ENCODE measurements around the gene THAP8. TPM values are rescaled to one million over a fixed set of nuclear protein-coding genes. Genes with fewer than 3 reads are reported as not detected.
"Not testable (repeated sequence)": the region's sequence is repeated elsewhere in the genome, so short reads cannot be mapped to it uniquely, and the experiment has no call there.

THAP8 gene
- total and polyA plus RNA-seq, 5 donors from 2014 or later: 2.9 to 8.2 (median 6.3) TPM

DNA sequence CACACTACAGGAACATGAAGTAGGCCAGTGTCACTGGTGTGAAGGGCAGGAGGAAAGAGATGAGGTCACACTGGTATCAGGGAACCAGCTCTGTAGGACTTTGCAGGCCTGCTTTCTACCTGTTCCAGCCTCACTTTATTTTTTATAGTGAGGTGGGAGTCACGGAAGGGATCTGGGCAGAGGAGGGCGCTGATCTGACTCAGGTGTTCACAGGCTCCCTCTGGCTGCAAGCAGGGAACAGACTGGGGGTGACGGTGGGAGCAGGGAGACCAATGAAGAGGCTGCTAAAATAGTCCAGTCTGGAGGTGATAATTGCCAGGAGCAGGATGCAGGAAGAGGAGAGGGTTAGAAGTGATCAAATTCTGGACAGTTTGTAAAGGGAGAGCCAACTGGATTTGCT, 2.8 kb downstream of the THAP8 start:
- Histone ChIP-seq H3K4me1 (ENCODE audit: control insufficient read depth, insufficient read depth, low read length, poor library complexity, severe bottlenecking) (peaks cover 16% of the 10 kb centered on the region), H3K9me3 (ENCODE audit: control insufficient read depth in 2 of 2, low read length in 2 of 2) (no peaks in the 10 kb centered on the region), H3K4me3 (ENCODE audit: low read depth, low read length) (no peak overlapping the region), H3K27me3 (ENCODE audit: control insufficient read depth, insufficient read depth, low read length) (no peaks in the 10 kb centered on the region), H3K27ac (ENCODE audit: insufficient read depth, low read length, poor library complexity, severe bottlenecking) (no peak overlapping the region), H3K36me3 (ENCODE audit: control insufficient read depth, insufficient read depth, low read length) (no peaks in the 10 kb centered on the region)
- ATAC-seq (ENCODE audit: low read depth in 2 of 2): no peak
- Mint-ChIP-seq H3K27me3 (peaks cover 4% of the 10 kb centered on the region), H3K4me1 (peaks cover 4 to 37% (median 26%) of the 10 kb centered on the region in 4 donors), H3K9me3 (no peaks in the 10 kb centered on the region), H3K36me3 (peaks cover 8% of the 10 kb centered on the region), H3K4me3 (peak overlapping the region in 3 of 4 donors; percentile 54 to 91 (median 74)), H3K27ac (peak overlapping the region in 2 of 3 donors; percentile 70 to 78)
- no peak for DNase-seq

DNA sequence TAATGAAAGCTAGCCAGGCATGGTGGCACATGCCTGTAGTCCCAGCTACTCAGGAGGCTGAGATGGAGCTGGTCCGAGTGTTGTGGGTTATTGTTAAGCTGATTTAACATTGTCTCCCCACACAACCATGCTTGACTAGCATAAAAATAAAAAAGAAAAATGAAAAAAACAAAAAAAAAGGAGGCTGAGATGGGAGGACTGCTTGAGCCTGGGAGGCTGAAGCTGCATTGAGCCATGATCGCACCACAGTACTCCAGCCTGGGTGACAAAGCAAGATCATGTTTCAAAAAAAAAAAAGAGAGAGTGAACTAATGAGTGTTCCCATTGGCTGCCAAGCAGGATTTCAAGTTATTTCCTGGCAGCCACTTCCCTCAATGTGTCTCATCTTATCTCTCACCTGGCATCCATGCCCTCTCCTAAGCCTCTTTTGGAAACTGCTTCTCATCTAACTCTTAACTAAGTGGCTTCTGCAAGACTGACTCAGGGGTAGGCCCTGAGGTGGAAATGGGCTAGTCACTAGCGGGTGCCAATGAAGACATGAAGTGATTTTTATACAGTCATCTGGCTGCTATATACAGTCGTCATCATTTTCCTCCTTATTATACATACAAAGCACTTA, 4.9 kb downstream of the THAP8 start:
- Histone ChIP-seq H3K27me3 (ENCODE audit: control insufficient read depth, insufficient read depth, low read length) (no peaks in the 10 kb centered on the region), H3K4me1 (ENCODE audit: control insufficient read depth, insufficient read depth, low read length, poor library complexity, severe bottlenecking) (peaks cover 7% of the 10 kb centered on the region), H3K27ac (ENCODE audit: insufficient read depth, low read length, poor library complexity, severe bottlenecking) (no peak overlapping the region), H3K36me3 (ENCODE audit: control insufficient read depth, insufficient read depth, low read length) (no peaks in the 10 kb centered on the region), H3K4me3 (ENCODE audit: low read depth, low read length) (no peak overlapping the region), H3K9me3 (ENCODE audit: control insufficient read depth in 2 of 2, low read length in 2 of 2) (no peaks in the 10 kb centered on the region)
- ATAC-seq (ENCODE audit: low read depth in 2 of 2) (no peak), DNase-seq (no peak)
- Mint-ChIP-seq H3K27ac (no peak overlapping the region), H3K4me1 (peaks cover 0 to 30% (median 22%) of the 10 kb centered on the region in 4 donors), H3K36me3 (peaks cover 14% of the 10 kb centered on the region), H3K4me3 (peak overlapping the region in 1 of 4 donors; percentile 45), H3K9me3 (no peaks in the 10 kb centered on the region), H3K27me3 (no peaks in the 10 kb centered on the region)

DNA sequence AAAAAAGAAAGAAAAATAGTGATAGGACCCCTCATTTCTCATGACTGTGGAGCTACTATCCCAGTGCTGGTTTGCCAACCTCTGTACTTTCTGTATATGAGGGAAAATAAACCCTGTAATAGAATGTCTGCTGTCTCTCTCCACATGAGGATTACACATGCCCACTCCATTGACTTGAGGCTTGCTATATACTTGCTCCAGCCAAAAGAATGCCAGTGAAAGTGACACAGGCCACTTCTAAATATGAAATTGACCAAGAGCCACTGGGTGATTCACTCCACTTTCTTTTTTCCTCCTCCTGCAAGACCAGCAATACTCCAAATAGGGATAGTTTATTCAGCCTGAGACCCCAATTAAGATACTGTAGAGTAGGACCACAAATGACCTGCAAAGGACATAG, 6.2 kb downstream of the THAP8 start:
- DNase-seq (no peak), ATAC-seq (ENCODE audit: low read depth in 2 of 2) (no peak)
- Mint-ChIP-seq H3K27ac (no peak overlapping the region), H3K9me3 (no peaks in the 10 kb centered on the region), H3K4me3 (peak overlapping the region in 1 of 4 donors; percentile 45), H3K27me3 (no peaks in the 10 kb centered on the region), H3K4me1 (peaks cover 0 to 26% (median 18%) of the 10 kb centered on the region in 4 donors), H3K36me3 (peaks cover 18% of the 10 kb centered on the region)
- no peak overlapping the region for H3K27ac ChIP-seq (ENCODE audit: insufficient read depth, low read length, poor library complexity, severe bottlenecking)
- H3K36me3 ChIP-seq (ENCODE audit: control insufficient read depth, insufficient read depth, low read length): no peaks in the 10 kb centered on the region
- no peak overlapping the region for H3K4me3 ChIP-seq (ENCODE audit: low read depth, low read length)
- H3K27me3 ChIP-seq (ENCODE audit: control insufficient read depth, insufficient read depth, low read length): no peaks in the 10 kb centered on the region
- H3K4me1 ChIP-seq (ENCODE audit: control insufficient read depth, insufficient read depth, low read length, poor library complexity, severe bottlenecking): no peaks in the 10 kb centered on the region
- no peaks in the 10 kb centered on the region for H3K9me3 ChIP-seq (ENCODE audit: control insufficient read depth in 2 of 2, low read length in 2 of 2)

DNA sequence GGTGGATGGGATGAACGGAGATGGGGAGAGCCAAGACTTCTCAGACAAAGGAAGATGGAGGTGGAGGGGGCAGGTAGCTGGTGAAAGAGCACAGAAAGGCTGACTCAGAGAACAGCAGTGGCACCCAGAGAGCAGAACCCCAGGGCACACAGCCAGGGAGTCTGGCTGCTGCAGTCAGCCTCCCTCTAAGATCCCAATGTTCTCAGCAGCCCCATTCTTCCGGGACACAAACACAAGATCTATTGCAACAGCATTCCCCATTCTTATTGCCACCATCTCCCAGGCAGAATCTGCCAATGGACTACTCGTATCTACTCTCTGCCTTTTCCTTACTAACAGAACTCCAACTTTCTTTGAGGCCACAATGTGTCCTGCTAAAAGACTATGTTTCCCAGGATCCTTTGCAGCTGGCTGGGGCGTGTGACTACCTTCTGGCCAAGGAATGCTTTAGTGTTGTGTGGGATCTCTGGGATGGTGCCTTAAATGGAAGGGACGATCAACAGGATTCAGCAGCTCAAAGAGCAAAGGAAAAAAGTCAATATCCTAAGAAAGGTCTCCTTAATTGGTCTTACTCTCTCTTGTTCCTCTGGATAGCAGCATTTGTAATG, 7.5 kb downstream of the THAP8 start:
- Histone ChIP-seq H3K4me3 (ENCODE audit: low read depth, low read length) (no peak overlapping the region), H3K36me3 (ENCODE audit: control insufficient read depth, insufficient read depth, low read length) (no peaks in the 10 kb centered on the region), H3K9me3 (ENCODE audit: control insufficient read depth in 2 of 2, low read length in 2 of 2) (no peaks in the 10 kb centered on the region), H3K27me3 (ENCODE audit: control insufficient read depth, insufficient read depth, low read length) (no peaks in the 10 kb centered on the region), H3K4me1 (ENCODE audit: control insufficient read depth, insufficient read depth, low read length, poor library complexity, severe bottlenecking) (no peaks in the 10 kb centered on the region), H3K27ac (ENCODE audit: insufficient read depth, low read length, poor library complexity, severe bottlenecking) (no peak overlapping the region)
- Mint-ChIP-seq H3K27ac (peak overlapping the region in 1 of 3 donors; percentile 33), H3K4me3 (no peak overlapping the region), H3K4me1 (peaks cover 0 to 28% (median 15%) of the 10 kb centered on the region in 4 donors), H3K27me3 (no peaks in the 10 kb centered on the region), H3K9me3 (no peaks in the 10 kb centered on the region), H3K36me3 (peaks cover 18% of the 10 kb centered on the region)
- ATAC-seq (ENCODE audit: low read depth in 2 of 2) (no peak), DNase-seq (no peak)

DNA sequence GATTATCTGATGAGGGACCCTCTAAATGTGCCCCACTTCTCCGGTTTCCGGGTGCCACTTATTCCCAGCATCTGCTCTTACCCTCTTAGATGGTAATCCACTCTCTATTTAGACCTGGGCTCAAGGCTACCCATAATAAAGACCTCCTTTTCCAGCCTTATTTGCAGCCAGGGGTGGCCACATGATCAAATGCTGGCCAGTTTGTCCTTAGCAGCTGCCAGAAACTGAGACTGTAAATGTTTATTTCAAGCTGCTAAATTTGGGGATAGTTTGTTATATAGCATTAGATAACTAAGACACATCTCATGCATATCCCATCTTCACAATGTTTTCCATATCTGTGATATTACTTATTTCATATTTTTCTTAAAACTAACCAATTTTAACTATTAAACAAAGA, 10.1 kb downstream of the THAP8 start:
- Mint-ChIP-seq H3K4me3 (no peak overlapping the region), H3K36me3 (peaks cover 17% of the 10 kb centered on the region), H3K27ac (no peak overlapping the region), H3K9me3 (no peaks in the 10 kb centered on the region), H3K27me3 (no peaks in the 10 kb centered on the region), H3K4me1 (peaks cover 0 to 17% (median 6%) of the 10 kb centered on the region in 4 donors)
- no peak for DNase-seq
- Histone ChIP-seq H3K36me3 (ENCODE audit: control insufficient read depth, insufficient read depth, low read length) (no peaks in the 10 kb centered on the region), H3K9me3 (ENCODE audit: control insufficient read depth in 2 of 2, low read length in 2 of 2) (no peaks in the 10 kb centered on the region), H3K27me3 (ENCODE audit: control insufficient read depth, insufficient read depth, low read length) (no peaks in the 10 kb centered on the region), H3K27ac (ENCODE audit: insufficient read depth, low read length, poor library complexity, severe bottlenecking) (no peak overlapping the region), H3K4me1 (ENCODE audit: control insufficient read depth, insufficient read depth, low read length, poor library complexity, severe bottlenecking) (no peaks in the 10 kb centered on the region), H3K4me3 (ENCODE audit: low read depth, low read length) (no peak overlapping the region)
- no peak for ATAC-seq (ENCODE audit: low read depth in 2 of 2)

DNA sequence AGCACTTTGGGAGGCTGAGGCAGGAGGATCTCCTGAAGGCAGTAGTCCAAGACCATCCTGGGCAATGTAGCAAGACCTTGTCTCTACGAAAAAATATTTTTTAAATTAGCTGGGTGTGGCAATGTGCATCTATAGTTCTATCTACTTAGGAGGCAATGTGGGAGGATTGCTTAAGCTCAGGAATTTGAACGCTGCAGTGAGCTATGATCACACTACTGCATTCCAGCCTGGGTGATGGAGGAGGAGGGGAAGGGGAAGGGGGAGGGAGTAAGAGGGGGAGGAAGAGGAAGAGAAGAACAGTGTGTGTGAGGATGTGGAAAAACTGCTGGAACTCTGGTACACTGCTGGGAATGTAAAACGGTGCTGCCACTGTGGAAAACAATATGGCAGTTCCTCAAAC, 12.3 kb downstream of the THAP8 start:
- Histone ChIP-seq H3K9me3 (ENCODE audit: control insufficient read depth in 2 of 2, low read length in 2 of 2) (no peaks in the 10 kb centered on the region), H3K36me3 (ENCODE audit: control insufficient read depth, insufficient read depth, low read length) (no peaks in the 10 kb centered on the region), H3K4me3 (ENCODE audit: low read depth, low read length) (no peak overlapping the region), H3K4me1 (ENCODE audit: control insufficient read depth, insufficient read depth, low read length, poor library complexity, severe bottlenecking) (no peaks in the 10 kb centered on the region), H3K27ac (ENCODE audit: insufficient read depth, low read length, poor library complexity, severe bottlenecking) (no peak overlapping the region), H3K27me3 (ENCODE audit: control insufficient read depth, insufficient read depth, low read length) (no peaks in the 10 kb centered on the region)
- DNase-seq: no peak
- Mint-ChIP-seq H3K27ac (no peak overlapping the region), H3K4me1 (peaks cover 0 to 15% (median 8%) of the 10 kb centered on the region in 4 donors), H3K4me3 (no peak overlapping the region), H3K27me3 (no peaks in the 10 kb centered on the region), H3K36me3 (peaks cover 17% of the 10 kb centered on the region), H3K9me3 (no peaks in the 10 kb centered on the region)
- ATAC-seq (ENCODE audit: low read depth in 2 of 2): no peak

DNA sequence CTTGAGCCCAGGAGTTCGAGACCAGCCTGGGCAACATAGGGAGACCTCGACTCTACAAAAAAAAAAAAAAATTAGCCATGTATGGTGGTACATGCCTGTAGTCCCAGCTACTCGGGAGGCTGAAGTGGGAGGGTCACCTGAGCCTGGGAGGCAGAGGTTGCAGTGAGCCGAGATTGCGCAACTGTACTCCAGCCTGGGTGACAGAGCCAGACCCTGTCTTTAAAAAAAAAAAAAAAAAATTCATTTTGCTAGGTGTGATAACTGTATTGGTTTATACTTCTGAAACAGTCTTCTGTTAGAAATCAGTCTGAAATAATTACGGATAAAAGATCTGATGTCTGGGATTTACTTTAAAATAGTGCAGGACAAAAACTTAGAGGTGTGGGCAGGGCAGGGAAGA, 13.0 kb downstream of the THAP8 start:
- H3K4me1 ChIP-seq (ENCODE audit: control insufficient read depth, insufficient read depth, low read length, poor library complexity, severe bottlenecking); H3K9me3 Mint-ChIP-seq; H3K27me3 ChIP-seq (ENCODE audit: control insufficient read depth, insufficient read depth, low read length); H3K4me3 Mint-ChIP-seq; ATAC-seq (ENCODE audit: low read depth in 2 of 2); H3K27me3 Mint-ChIP-seq; DNase-seq; H3K27ac Mint-ChIP-seq; H3K4me3 ChIP-seq (ENCODE audit: low read depth, low read length); H3K9me3 ChIP-seq (ENCODE audit: control insufficient read depth in 2 of 2, low read length in 2 of 2); H3K36me3 ChIP-seq (ENCODE audit: control insufficient read depth, insufficient read depth, low read length); H3K27ac ChIP-seq (ENCODE audit: insufficient read depth, low read length, poor library complexity, severe bottlenecking): not testable (repeated sequence)
- Mint-ChIP-seq H3K36me3 (peaks cover 12% of the 10 kb centered on the region), H3K4me1 (peaks cover 0 to 12% (median 4%) of the 10 kb centered on the region in 4 donors)

DNA sequence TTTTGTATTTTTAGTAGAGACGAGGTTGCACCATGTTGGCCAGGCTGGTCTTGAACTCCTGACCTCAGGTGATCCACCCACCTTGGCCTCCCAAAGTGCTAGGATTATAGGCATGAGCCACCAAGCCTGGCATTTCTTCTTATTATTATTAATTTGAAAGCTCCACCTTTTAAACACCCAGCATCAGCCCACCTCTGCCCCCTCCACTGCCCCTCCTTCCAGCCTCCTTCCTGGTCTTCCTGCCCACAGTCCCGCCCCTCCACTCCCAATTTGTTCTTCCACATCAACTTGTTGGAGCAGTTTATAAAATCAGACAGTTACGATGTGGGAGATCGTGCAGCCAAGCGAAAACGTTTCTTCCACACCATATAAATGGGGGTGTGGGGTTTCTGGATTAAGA, 13.6 kb downstream of the THAP8 start:
- peak overlapping the region in 1 of 4 donors; percentile 10 for H3K4me3 Mint-ChIP-seq
- ATAC-seq (ENCODE audit: low read depth in 2 of 2): no peak
- H3K4me3 ChIP-seq (ENCODE audit: low read depth, low read length): no peak overlapping the region
- peaks cover 12% of the 10 kb centered on the region for H3K36me3 Mint-ChIP-seq
- H3K27ac Mint-ChIP-seq: no peak overlapping the region
- no peaks in the 10 kb centered on the region for H3K36me3 ChIP-seq (ENCODE audit: control insufficient read depth, insufficient read depth, low read length)
- peaks cover under 1% of the 10 kb centered on the region for H3K4me1 ChIP-seq (ENCODE audit: control insufficient read depth, insufficient read depth, low read length, poor library complexity, severe bottlenecking)
- no peak for DNase-seq
- no peaks in the 10 kb centered on the region for H3K9me3 Mint-ChIP-seq
- H3K27me3 ChIP-seq (ENCODE audit: control insufficient read depth, insufficient read depth, low read length): no peaks in the 10 kb centered on the region
- H3K9me3 ChIP-seq (ENCODE audit: control insufficient read depth in 2 of 2, low read length in 2 of 2): no peaks in the 10 kb centered on the region
- H3K27ac ChIP-seq (ENCODE audit: insufficient read depth, low read length, poor library complexity, severe bottlenecking): no peak overlapping the region
- peaks cover 0 to 14% (median 8%) of the 10 kb centered on the region in 4 donors for H3K4me1 Mint-ChIP-seq
- H3K27me3 Mint-ChIP-seq: no peaks in the 10 kb centered on the region
